ENCODE measurements around the gene C14orf132.

C14orf132 gene

DNA sequence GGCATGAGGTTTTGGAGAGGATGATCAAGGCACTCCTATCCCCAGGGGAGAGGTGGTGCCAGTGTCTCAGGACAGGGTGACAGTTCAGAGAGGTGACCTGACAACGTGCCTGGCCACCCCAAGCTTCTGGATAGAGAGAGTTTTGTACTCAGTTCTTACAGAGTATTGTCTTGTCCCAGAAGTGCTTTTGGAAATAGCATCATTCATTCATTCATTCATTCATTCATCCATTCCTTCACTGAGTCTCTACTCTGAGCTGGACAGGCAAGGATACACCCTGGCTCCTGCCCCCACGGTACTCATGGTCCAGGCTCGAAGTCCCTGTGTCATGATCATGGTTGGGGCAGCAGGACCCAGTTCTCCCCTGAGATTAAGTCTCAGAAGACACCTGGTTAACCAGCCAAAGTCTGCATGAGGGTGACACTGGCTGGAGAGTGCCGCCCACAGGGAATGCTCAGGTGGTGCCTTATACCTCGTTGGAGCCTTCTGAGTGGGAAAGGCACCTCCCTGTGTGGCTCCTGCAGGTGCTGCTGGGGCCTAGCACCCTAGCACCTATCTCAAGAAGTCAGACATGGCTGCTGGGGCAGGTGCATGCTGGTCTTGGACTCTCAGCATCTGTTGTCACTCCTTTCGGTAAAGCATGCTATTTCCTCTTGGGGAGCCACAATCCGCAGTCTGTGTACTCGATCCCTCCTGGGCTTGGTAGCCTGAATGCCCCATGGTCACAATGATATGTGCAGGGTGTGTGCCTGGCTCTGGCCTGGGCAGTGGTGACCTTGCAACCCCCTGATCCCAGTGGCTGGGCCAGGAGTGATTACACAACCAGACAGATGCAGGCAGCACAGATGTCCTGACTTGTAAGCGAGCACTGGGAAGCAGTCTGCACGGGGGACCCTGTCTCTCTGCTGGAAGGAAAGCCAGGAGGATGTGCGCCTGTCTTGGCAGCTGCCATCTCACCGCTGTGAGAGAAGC lies 57.8 kb downstream of the C14orf132 start:
- DNase-seq (ENCODE audit: insufficient read length), result no peak

GRCh38 chr14:96097752-96098151 lies 58.6 kb downstream of the C14orf132 start:
- FAIRE-seq (no peak), DNase-seq (ENCODE audit: insufficient read length) (no peak)
- TF ChIP-seq TAF1 (IDR thresholded peaks at IDR 0.05; ENCODE audit: borderline replicate concordance, low read depth, low read length) (no peak), POLR2AphosphoS5 (IDR thresholded peaks at IDR 0.05; ENCODE audit: low read depth, low read length) (no peak), POLR2A (IDR thresholded peaks at IDR 0.05; ENCODE audit: low read depth, low read length) (no peak)

More for the DNA sequence above, 57.8 kb downstream of the C14orf132 start:
- TF ChIP-seq POLR2AphosphoS5 (IDR thresholded peaks at IDR 0.05; ENCODE audit: low read depth, low read length) (no peak), TAF1 (IDR thresholded peaks at IDR 0.05; ENCODE audit: borderline replicate concordance, low read depth, low read length) (no peak), POLR2A (IDR thresholded peaks at IDR 0.05; ENCODE audit: low read depth, low read length) (no peak)
- no peak for FAIRE-seq

DNA sequence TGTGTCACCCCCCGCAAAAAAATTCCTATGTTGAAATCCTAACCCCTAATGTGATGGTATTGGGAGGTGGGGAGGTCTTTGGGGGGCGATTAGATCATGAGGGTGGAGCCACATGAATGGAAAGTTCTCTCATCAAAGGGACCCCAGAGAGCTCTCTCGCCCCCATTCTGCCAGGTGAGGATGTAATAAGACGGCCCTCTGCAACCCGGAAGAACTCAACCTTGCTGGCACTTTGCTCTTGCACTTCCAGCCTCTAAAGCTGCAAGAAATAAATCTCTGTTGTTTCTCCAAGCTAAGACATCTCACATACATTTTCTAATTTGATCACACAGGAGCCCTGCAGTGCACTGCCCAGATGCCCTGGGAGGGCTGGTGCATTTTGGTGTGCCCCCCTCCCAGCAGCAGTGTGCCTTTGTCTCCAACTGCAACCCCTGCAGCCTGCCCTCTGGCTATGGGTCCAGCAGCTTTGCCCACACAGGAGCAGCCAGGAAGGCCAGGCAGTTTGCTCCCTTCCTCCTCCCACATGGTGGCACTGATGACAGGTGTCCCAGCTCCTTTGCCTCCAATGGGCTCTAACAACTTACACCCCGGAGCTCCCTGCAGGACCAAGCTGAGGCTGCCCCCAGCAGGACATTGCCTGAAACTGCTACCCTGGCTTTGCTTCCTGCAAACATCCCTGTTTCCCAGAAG lies 59.3 kb downstream of the C14orf132 start:
- FAIRE-seq, result no peak
- TF ChIP-seq POLR2A (IDR thresholded peaks at IDR 0.05; ENCODE audit: low read depth, low read length) (no peak), POLR2AphosphoS5 (IDR thresholded peaks at IDR 0.05; ENCODE audit: low read depth, low read length) (no peak), TAF1 (IDR thresholded peaks at IDR 0.05; ENCODE audit: borderline replicate concordance, low read depth, low read length) (no peak)
- DNase-seq (ENCODE audit: insufficient read length), result no peak

GRCh38 chr14:96098999-96099335 lies 59.8 kb downstream of the C14orf132 start:
- DNase-seq (ENCODE audit: insufficient read length), result no peak
- FAIRE-seq, result no peak
- TF ChIP-seq POLR2A (IDR thresholded peaks at IDR 0.05; ENCODE audit: low read depth, low read length) (no peak), POLR2AphosphoS5 (IDR thresholded peaks at IDR 0.05; ENCODE audit: low read depth, low read length) (no peak), TAF1 (IDR thresholded peaks at IDR 0.05; ENCODE audit: borderline replicate concordance, low read depth, low read length) (no peak)

- peak; percentile 88 for FAIRE-seq
- TF ChIP-seq TAF1 (IDR thresholded peaks at IDR 0.05; ENCODE audit: borderline replicate concordance, low read depth, low read length) (no peak), POLR2AphosphoS5 (IDR thresholded peaks at IDR 0.05; ENCODE audit: low read depth, low read length) (no peak), POLR2A (IDR thresholded peaks at IDR 0.05; ENCODE audit: low read depth, low read length) (no peak)
- DNase-seq (ENCODE audit: insufficient read length), result peak; percentile 45
Observed at GRCh38 chr14:96100161-96101064, 61.3 kb downstream of the C14orf132 start.

GRCh38 chr14:96102081-96102856 lies 63.1 kb downstream of the C14orf132 start:
- no peak for TF ChIP-seq TAF1 (IDR thresholded peaks at IDR 0.05; ENCODE audit: borderline replicate concordance, low read depth, low read length)
- no peak for FAIRE-seq
- DNase-seq (ENCODE audit: insufficient read length), result no peak

DNA sequence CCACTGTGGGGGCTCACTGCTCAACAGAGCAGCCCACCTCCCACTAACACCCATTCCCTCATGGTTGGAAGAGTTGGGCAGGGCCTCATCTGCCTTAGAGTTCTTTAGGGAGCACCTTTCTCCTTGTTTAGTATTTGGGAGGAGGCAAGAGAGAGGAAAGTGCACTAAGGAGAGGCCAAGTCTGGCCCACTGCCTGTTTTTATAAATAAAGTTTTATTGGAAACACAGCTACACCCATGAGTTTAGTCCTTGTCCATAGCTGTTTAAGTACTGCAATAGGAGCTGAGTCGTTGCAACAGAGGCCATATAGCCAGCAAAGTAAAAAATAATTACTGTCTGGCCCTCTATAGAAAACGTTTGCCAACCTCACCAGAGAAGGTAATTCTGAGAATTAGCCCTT lies 63.9 kb downstream of the C14orf132 start:
- DNase-seq (ENCODE audit: insufficient read length), result no peak
- no peak for TF ChIP-seq TAF1 (IDR thresholded peaks at IDR 0.05; ENCODE audit: borderline replicate concordance, low read depth, low read length)
- no peak for TF ChIP-seq POLR2A (IDR thresholded peaks at IDR 0.05; ENCODE audit: low read depth, low read length)
- no peak for TF ChIP-seq POLR2AphosphoS5 (IDR thresholded peaks at IDR 0.05; ENCODE audit: low read depth, low read length)
- no peak for FAIRE-seq

- DNase-seq (ENCODE audit: insufficient read length) (no peak), FAIRE-seq (no peak)
- TF ChIP-seq TAF1 (IDR thresholded peaks at IDR 0.05; ENCODE audit: borderline replicate concordance, low read depth, low read length), result no peak
- TF ChIP-seq POLR2AphosphoS5 (IDR thresholded peaks at IDR 0.05; ENCODE audit: low read depth, low read length), result no peak
- no peak for TF ChIP-seq POLR2A (IDR thresholded peaks at IDR 0.05; ENCODE audit: low read depth, low read length)
Observed at GRCh38 chr14:96103560-96104460, 64.6 kb downstream of the C14orf132 start.

DNA sequence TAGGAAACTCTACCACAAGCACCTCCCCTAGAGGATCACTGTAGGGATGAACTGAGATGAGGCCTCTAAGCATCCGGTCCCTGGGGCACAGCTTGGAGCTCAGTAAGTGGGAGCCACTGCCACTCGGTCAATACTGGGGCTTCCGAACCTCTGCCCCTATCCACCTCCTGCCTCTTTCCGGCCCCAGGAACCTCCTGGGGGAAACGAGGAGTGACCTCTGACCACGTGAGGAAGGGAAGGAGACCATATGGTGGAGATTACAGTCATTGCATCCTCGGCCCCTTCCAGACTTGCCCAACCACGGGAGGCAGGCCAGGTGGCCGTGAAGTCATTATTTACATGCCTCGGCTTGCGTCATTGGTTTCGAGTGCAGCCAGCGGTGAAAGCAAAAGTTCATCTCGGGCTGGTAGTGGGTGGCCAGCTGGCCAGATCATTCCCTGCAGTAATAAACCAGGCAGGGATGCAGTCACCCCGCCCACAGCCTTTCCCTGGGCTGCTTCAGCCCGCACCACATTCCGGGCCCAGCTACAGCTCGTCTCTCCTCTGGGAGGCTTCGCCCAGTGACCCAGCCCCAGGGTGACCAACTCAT lies 65.4 kb downstream of the C14orf132 start:
- FAIRE-seq (peak; percentile 17), DNase-seq (ENCODE audit: insufficient read length) (no peak)
- no peak for TF ChIP-seq POLR2A (IDR thresholded peaks at IDR 0.05; ENCODE audit: low read depth, low read length)
- TF ChIP-seq POLR2AphosphoS5 (IDR thresholded peaks at IDR 0.05; ENCODE audit: low read depth, low read length), result no peak
- TF ChIP-seq TAF1 (IDR thresholded peaks at IDR 0.05; ENCODE audit: borderline replicate concordance, low read depth, low read length), result no peak

Data from GM12892 (cell line).